UCSD-AML1 (cell line): ENCODE data around the gene ADCK2.
"Not testable (repeated sequence)": the region's sequence is repeated elsewhere in the genome, so short reads cannot be mapped to it uniquely, and the experiment has no call there.

Experiments
- DNase-seq: peaks from one replicate; lab custom pipeline; 2025; ENCODE audit not compliant: unreplicated experiment; lab: John Stamatoyannopoulos, UW

Gene ADCK2, protein sequence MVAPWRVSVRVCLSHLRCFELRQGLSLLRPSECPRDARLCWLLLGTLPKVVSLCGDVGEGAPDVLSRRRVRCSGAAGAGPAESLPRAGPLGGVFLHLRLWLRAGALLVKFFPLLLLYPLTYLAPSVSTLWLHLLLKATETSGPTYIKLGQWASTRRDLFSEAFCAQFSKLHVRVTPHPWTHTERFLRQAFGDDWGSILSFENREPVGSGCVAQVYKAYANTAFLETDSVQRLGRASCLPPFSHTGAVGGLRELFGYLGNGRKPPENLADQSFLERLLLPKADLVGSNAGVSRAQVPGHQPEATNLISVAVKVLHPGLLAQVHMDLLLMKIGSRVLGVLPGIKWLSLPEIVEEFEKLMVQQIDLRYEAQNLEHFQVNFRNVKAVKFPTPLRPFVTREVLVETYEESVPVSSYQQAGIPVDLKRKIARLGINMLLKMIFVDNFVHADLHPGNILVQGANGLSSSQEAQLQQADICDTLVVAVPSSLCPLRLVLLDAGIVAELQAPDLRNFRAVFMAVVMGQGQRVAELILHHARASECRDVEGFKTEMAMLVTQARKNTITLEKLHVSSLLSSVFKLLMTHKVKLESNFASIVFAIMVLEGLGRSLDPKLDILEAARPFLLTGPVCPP

DNA sequence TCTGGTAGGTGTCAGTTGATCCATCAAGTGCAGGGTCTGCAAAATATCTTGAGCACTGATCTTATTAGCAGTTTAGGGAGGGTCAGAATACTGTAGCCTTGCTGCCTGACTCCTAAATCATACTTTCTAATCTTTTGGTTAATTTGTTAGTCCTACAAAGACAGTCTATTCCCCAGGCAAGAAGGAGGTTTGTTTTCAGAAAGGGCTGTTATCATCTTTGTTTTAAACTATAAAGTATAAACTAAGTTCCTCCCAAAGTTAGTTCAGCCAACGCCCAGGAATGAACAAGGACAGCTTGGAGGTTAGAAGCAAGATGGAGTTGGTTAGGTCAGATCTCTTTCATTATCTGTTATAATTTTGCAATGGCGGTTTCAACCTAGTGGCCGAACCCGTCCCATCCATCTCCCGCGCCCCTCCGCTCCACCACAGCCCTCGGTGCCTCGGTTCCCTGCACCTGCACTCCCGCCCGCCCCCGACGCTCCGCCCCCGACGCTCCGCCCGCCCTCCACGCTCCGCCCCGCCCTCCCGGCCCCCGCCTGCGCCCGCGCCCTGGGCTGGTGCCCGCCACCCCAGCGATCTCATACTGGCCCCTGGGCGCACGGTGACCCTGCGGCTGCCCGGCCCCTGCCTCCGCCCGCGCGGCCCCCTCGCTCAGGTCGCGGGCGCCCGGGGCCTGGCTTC lies at the start of gene ADCK2:
ADCK2 (plus strand) TSS at position 564 of the 681 bp plus-strand sequence. CDS start 386 bp downstream, outside the sequence.
- DNase-seq: no peak

DNA sequence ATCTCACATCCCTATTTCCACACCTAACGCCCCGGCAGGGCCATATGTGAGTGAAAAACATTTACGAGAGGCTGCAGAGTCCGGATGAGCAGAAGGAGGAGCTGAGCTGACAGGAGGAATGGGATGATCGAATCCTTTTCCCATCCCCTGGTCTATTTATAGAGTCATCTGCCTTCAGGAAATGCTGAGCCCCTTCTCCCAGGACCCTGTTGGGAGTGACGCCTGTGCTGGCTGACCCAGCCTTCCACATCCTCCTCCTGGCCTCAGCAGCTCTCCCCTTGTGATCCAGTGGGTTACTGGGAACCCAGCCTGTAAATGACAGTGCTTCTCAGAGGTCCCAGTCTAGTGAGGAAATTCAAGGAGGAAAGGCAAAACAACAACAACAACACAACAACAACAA lies 48.8 kb upstream of the ADCK2 start:
- DNase-seq: no peak

- DNase-seq: no peak
Measured at GRCh38 chr7:140624392-140625191, 48.2 kb upstream of the ADCK2 start.

DNA sequence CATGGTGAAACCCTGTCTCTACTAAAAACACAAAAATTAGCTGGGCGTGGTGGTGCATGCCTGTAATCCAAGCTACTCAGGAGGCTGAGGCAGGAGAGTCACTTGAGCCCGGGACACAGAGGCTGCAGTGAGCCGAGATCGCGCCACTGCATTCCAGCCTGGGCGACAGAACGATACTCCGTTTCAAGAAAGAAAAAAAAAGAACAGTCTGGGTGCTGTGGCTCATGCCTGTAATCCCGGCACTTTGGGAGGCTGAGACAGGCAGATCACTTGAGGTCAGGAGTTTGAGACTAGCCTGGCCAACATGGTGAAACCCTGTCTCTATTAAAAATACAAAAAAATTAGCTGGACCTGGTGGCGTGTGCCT lies 47.6 kb upstream of the ADCK2 start:
- not testable (repeated sequence) for DNase-seq

DNA sequence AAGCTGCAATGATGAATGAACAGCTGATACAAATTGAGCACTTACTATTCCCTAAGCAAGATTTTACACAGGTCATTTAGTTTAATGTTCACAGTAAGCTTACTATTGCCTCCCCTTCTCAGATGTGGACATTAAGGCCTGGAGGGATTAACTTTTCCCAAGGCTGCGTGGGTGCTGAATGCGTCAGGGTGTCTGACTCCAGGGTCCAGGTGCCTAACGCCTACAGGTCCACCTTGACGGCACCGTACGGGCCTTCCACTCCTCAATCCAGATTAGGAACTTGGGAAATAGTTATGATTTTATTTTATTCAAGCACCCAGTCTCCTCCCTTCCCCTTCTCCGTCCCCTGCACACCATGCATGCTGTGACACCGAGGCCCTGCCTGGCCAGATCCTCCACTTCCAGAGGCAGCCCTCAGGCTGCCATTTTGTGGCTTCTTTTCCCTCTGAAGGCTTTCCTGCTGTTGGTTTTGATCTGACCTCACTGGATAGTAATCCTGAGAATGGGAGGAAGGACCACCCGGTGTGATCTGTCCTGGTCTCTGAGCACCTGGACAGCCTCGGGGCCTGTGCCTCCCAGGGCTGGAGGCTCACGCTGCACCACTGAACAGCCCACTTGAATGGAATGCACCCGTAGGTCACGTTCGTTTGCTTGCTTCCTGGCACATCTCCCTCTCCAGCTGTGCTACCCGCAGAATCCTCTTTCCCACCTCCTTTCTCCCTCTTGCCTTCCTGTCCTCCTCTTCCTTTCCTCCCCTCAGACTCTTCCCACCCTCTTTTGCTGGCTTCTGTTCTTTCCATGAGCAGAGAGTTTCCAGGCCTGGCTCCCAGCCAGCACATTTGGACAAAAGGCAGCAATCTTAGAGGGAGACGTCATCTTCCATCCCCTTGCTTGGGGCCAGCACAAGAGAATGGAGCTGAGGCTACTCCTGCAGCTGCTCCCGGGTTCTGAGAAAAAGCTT lies 46.6 kb upstream of the ADCK2 start:
- DNase-seq: no peak

- DNase-seq: no peak
Measured at GRCh38 chr7:140631021-140631420, 41.7 kb upstream of the ADCK2 start.

DNA sequence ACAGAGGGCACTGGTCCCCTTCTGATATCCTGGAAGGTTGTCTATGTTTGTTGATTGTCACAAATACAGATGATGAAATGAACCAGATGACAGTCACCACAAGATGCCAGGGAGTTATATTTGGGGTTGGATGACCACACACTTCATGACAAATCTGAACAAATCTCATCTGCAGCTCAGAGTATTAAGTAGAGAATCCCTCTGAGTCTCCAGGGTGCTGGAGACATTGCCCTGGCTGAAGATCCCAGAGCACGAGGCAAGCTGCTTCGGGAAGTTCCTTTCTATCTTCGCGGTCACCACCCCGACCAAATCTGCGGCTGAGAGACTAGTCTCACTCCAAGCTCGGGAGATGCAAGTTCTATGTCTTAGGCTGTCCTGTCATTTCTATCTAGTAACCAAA lies 41.1 kb upstream of the ADCK2 start:
- no peak for DNase-seq

DNA sequence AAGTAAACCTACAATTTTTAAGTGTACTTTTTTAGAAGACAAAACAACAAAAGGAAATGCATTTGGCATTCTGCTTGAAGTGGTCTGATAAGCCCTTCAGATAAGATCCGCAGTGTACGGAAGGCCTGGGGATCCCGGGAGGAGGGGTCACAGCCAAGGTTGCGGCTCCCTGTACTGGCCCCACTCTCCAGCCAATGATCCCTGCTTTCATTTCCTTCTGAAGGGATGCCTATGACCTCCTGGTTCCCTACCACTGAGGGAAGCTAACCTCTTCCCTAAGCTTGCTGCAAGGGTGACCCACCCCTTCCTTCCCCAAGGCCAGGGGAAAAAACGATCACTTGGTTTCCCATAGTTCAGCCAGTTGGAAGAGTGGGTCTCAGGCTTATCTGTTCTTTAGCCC lies 37.4 kb upstream of the ADCK2 start:
- no peak for DNase-seq

DNA sequence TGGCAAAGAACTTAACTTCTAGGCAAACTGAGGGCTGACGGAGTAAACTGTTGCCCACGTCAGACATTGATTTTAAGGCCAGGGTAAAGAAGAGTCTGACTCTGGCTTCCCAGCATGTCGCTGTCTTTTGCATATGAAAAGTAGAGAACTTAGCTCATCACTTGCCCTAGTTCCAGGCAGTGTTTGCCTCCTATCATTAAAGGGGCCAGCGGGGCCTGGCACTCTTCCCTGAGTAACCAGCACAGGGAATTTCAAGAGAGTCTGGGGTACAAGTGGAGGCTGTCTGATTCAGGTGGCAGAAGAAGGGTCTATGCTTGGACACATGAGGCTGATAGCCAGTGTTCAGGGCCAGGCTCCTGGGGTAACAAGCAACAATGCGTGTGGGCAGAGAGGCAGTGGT lies 36.9 kb upstream of the ADCK2 start:
- DNase-seq: no peak

GRCh38 chr7:140637400-140637799 lies 35.3 kb upstream of the ADCK2 start:
- no peak for DNase-seq

DNA sequence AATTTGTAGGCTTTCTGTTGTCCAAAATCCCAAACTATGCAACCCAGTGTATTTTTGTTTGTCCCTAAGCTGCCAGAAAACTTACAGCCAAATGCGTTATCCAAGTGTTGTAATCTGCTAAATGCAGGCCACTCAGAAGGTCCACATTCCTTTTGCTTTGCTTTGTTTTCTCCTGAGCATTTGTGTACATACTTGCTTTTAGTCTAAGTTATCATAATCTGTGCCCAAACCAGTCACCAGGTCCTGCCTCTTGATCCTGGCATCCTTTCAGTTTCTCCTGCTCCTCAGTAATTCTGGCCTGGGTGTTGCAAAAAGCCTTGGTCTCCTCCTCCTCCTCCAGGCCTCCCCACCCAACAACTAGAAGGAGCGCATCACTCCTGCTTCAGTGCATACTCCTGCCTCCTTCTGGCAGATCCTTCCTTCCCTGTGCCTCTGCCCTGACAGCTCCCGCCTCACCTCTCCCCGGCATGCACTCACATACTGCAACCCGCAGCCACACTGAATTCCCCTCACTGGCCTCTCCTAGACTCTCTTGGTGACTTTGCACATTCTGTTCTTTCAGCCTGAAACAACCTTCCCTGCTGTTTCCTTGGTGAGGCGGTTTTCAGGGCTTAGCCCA lies 34.5 kb upstream of the ADCK2 start:
- DNase-seq: no peak

GRCh38 chr7:140639366-140640053 lies 33.2 kb upstream of the ADCK2 start:
- DNase-seq: no peak

DNA sequence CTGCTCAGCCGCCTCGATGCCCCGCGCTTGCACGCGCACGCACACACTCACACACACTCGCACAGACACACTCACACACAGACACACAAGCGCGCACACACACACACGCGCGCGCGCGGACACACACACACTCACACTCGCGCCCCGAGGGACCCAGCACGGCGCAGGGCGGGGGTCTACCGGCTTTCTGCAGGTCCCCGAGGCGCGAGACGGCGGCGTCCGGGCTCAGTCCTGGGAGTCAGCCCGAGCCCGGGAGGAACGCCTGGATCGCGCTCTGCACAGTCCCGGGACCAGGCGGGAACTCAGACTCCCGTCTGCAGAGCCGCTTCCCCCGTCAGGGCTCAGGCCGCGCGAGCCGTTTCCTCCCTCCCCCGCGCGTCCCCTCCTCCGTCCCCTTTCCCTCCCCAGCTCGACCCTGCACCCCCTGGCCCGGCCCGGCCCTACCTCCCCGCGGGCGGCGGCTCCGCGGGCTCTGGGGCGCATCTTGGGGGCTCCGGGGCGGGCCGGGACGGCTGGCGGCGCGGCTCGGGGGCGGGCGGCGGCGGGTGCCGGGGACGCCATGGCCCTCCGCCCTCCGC lies 32.6 kb upstream of the ADCK2 start:
- DNase-seq: no peak

DNA sequence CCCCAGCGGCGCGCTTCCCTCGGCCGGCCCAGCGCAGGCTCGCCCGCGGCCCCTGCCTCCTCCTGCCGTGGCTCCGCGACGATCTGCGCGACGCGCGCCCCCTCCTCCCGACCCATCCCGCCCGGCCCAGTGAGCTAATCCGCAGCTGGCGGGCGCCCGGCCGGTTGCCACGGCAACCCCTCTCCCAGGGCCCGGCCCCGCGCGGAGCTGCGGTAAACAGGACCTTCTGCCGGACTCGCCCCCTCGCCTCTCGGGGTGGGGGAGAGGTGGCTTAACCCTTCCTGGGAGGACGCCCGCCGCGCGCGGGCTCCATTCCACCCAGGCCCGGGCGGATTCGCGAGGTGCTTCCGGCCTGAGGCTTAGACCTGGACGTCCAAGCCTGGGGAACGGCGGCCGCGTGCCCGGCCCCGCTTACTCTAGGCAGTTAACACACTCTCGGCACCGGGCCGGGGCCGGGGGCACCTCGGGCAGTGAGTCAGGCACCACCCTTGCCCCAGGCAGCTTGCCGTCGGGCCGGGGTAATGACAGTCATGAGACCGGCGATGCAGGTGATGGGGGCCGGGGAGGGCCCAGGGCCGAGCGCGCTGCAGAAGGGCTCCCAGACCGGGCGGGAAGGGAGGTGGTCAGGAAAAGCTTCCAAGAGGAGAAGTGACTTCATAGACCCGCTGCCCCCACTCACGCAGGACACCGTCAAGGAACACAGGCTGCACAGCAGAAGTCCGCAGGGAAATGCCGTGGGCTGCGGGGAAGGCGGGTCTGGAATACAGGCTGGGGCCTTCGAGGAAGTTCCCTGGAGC lies 31.8 kb upstream of the ADCK2 start, which contains the start of gene DENND2A:
DENND2A (minus strand) TSS at position 87 of the 797 bp plus-strand sequence. CDS start 38,416 bp downstream, outside the sequence.
- DNase-seq: no peak

GRCh38 chr7:140641524-140642195 lies 31.1 kb upstream of the ADCK2 start:
- no peak for DNase-seq

DNA sequence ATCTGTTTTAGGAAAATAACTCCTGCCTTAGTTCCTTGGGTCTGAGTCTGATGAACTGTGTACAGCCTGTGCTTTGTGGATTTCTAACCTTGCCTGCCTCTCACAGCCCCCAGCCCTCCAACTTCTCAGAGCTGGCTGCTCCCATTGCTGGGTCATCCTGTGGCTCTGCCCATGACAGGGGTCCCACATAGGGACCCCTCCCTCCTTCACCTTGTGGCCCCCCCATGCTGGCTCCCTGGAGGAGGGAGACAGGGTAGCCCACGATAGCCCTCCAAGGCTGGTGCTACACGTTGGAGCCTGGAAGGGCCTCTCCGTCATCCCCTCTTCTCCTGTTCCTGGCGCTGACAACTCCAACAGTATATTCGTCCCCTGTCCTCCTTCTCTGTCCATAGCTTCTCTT lies 29.3 kb upstream of the ADCK2 start:
- no peak for DNase-seq

DNA sequence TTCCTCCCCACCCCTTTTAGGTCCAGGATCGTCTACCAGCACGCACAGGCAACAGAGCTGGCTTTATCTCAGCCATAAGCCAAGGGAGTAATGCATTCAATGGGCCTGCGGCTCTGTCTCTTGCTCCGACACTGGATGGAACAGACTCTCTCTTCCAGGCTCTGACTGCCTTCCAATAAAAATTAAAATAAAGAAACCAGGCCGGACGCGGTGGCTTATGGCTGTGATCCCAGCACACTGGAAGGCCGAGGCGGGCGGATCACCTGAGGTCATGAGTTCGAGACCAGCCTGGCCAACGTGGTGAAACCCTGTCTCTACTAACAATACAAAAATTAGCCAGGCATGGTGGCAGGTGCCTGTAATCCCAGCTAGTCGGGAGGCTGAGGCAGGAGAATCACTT lies 28.0 kb upstream of the ADCK2 start:
- not testable (repeated sequence) for DNase-seq
